MCF 10A (cell line): Measurements from ENCODE around the gene SF3B2. TPM values are rescaled to one million over a fixed set of nuclear protein-coding genes. Genes with fewer than 3 reads are reported as not detected.

Experiments used
- BruUV-seq: library from RNA; stranded (reverse); fragments of 400-500 nt; replicated peaks from 2 replicates; lab custom pipeline; 2021; lab: Mats Ljungman, UMichigan
- CTCF ChIA-PET: fragments of 300-600 bp; sonication (Branson Sonifier 250); formaldehyde crosslinking; extraction: SDS; loops from one replicate; lab custom pipeline; 2021; ENCODE audit warnings: antibody characterized with exemption, inconsistent platforms; lab: Yijun Ruan, JAX
- POLR2A ChIA-PET: fragments of 300-600, 350-650 bp; sonication (Branson Sonifier 250); formaldehyde crosslinking; extraction: SDS; loops from one replicate; lab custom pipeline; 2020; ENCODE audit warnings: antibody characterized with exemption, inconsistent platforms; lab: Yijun Ruan, JAX
- DNase-seq: peaks from one replicate; pipeline ENCODE4 v3.0.0-alpha.2; 2018; ENCODE audit not compliant: unreplicated experiment
- H3K27ac Mint-ChIP-seq: one replicate; pipeline ENCODE4 v1.8.0; 2022; ENCODE audit warnings: mild to moderate bottlenecking, low read depth, mixed read lengths; ENCODE audit not compliant: unreplicated experiment
- H3K27me3 Mint-ChIP-seq: one replicate; pipeline ENCODE4 v1.8.0; 2022; ENCODE audit warnings: mixed read lengths; ENCODE audit not compliant: insufficient read depth, unreplicated experiment
- H3K36me3 Mint-ChIP-seq: one replicate; pipeline ENCODE4 v1.8.0; 2022; ENCODE audit warnings: mild to moderate bottlenecking, moderate library complexity, mixed read lengths; ENCODE audit not compliant: insufficient read depth, unreplicated experiment
- H3K4me1 Mint-ChIP-seq: one replicate; pipeline ENCODE4 v1.8.0; 2022; ENCODE audit warnings: mixed read lengths; ENCODE audit not compliant: insufficient read depth, unreplicated experiment
- H3K4me3 Mint-ChIP-seq: one replicate; pipeline ENCODE4 v1.8.0; 2022; ENCODE audit warnings: mild to moderate bottlenecking, moderate library complexity, mixed read lengths; ENCODE audit not compliant: unreplicated experiment
- H3K9me3 Mint-ChIP-seq: one replicate; pipeline ENCODE4 v1.8.0; 2022; ENCODE audit warnings: mixed read lengths; ENCODE audit not compliant: unreplicated experiment
- intact Hi-C: fragments of 100-400 bp; cut with micrococcal nuclease; formaldehyde crosslinking; loops from 2 replicates; pipeline ENCODE4 v1.14.1; 2022
- total RNA-seq: library from RNA; stranded (reverse); gene quantifications from 2 replicates; pipeline ENCODE4 v1.2.3, GENCODE V29; 2022
- TF ChIP-seq, protein P1 (sequence below): fragments of 200-600 bp; IDR thresholded peaks from one replicate; pipeline ENCODE4 v1.8.0; 2022; ENCODE audit warnings: antibody characterized with exemption, mild to moderate bottlenecking; ENCODE audit not compliant: unreplicated experiment

SF3B2 gene
- total RNA-seq, 1 experiment from 2014 or later, result 241 TPM

DNA sequence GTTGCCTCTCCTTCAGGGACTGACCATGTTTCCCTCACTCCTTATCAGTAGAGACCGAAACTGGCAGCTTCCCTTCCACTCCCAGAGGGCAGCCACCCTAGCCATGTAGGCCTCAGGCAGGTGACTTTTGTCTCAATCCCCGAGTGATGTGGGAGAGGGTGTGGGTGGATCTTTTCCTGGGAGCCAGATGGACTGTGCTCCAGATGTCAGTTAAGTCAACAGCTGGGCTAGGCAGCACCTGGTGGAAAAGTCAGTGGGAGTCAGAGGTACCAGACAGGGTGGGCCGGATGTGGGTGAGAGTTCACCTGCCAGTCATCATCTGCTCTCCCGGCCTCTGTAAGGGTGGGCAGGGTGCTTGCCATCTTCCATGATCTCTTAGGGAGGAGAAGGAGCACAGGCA is 48.0 kb upstream of the SF3B2 start:
- peaks cover 8% of the 10 kb centered on the region for H3K4me1 Mint-ChIP-seq
- CTCF ChIA-PET, result interaction anchor here (0.6 to 0.8 kb wide), 4 partner anchors 11 to 230 kb away, joined by 3 to 5 read pairs (median 4); no protein-coding TSS in a partner anchor
- H3K27ac Mint-ChIP-seq, result no peak overlapping the region
- intact Hi-C loops, result loop anchor here (10.0 kb wide), 1 partner anchor 51 kb away; the partner anchor contains the start of gene SF3B2
- peaks cover 50% of the 10 kb centered on the region for H3K36me3 Mint-ChIP-seq
- TF ChIP-seq, protein P1, sequence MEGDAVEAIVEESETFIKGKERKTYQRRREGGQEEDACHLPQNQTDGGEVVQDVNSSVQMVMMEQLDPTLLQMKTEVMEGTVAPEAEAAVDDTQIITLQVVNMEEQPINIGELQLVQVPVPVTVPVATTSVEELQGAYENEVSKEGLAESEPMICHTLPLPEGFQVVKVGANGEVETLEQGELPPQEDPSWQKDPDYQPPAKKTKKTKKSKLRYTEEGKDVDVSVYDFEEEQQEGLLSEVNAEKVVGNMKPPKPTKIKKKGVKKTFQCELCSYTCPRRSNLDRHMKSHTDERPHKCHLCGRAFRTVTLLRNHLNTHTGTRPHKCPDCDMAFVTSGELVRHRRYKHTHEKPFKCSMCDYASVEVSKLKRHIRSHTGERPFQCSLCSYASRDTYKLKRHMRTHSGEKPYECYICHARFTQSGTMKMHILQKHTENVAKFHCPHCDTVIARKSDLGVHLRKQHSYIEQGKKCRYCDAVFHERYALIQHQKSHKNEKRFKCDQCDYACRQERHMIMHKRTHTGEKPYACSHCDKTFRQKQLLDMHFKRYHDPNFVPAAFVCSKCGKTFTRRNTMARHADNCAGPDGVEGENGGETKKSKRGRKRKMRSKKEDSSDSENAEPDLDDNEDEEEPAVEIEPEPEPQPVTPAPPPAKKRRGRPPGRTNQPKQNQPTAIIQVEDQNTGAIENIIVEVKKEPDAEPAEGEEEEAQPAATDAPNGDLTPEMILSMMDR, result no peak
- no TSS peak for BruUV-seq
- DNase-seq, result no peak
- H3K27me3 Mint-ChIP-seq, result no peaks in the 10 kb centered on the region
- POLR2A ChIA-PET, result interaction anchor here (1.0 to 2.9 kb wide), 2 partner anchors 8 to 48 kb away, joined by 3 to 42 read pairs; partner anchors contain the start of genes CST6 and SF3B2
- no peaks in the 10 kb centered on the region for H3K9me3 Mint-ChIP-seq
- H3K4me3 Mint-ChIP-seq, result peak overlapping the region; percentile 97

DNA sequence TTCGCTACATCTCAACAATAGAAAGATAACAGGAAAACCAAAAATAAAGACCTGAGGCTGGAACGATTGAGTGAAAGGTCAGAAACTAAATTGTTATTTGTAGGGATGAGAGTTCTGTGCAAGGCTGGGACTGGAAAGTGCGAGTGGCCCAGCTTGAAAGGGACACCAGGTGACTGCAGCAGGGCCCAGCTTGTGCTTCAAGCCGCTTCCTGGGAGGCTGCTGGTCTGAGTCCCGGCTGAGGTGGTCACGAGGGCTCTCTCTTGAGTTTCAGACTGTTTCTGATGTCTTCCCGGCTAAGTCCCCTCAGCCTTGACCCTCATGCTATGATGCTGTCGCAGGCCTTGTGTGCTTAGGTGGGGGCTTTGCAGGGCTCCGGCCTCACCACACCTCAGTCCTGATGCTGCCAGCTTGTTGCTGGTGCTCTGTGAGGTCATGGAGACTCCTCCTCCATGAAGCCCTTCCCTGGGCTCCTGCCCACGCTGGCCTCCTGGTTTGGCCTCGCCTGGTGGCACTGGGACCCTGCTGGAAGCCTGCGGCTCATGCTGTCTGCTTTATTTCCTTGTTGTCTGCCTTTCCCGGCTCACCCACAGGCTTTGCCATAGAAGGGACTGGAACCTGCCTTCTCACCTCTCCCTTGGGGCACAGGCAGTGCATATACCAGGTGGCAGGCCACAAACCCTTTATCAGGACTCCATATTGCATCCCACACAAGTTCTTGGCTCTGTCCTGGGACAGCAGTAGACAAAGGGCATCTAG is 45.9 kb upstream of the SF3B2 start:
- ChIA-PET POLR2A (interaction anchor here (0.7 kb wide), 1 partner anchor 474 kb away, joined by 3 read pairs; the partner anchor contains the start of gene DPP3), CTCF (interaction anchor here (1.0 kb wide), 1 partner anchor 16 kb away, joined by 8 read pairs; no protein-coding TSS in a partner anchor)
- TF ChIP-seq, protein P1, result no peak
- H3K4me1 Mint-ChIP-seq, result peaks cover 8% of the 10 kb centered on the region
- intact Hi-C loops, result loop anchor here (10.0 kb wide), 1 partner anchor 48 kb away; the partner anchor contains the start of gene SF3B2
- H3K36me3 Mint-ChIP-seq, result peaks cover 39% of the 10 kb centered on the region
- DNase-seq, result no peak
- H3K27me3 Mint-ChIP-seq, result no peaks in the 10 kb centered on the region
- no TSS peak for BruUV-seq
- no peak overlapping the region for H3K4me3 Mint-ChIP-seq
- H3K9me3 Mint-ChIP-seq, result no peaks in the 10 kb centered on the region
- H3K27ac Mint-ChIP-seq, result no peak overlapping the region

DNA sequence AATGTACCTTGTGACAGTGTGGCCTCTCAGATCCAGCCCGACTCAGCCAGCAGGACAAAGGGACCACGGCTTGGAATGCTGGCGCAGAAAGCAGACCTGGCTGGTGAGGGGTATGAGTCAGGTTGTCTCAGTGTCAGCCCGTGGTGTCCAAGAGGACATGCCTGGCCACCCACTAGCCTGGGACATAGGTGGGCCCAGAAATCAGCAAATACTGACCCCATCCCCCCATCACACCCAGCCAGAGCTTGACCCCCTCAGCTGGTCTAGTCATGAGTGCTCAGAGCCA is 45.3 kb upstream of the SF3B2 start:
- BruUV-seq, result no TSS peak
- Mint-ChIP-seq H3K27ac (no peak overlapping the region), H3K27me3 (no peaks in the 10 kb centered on the region), H3K4me1 (peaks cover 8% of the 10 kb centered on the region), H3K4me3 (no peak overlapping the region), H3K9me3 (no peaks in the 10 kb centered on the region), H3K36me3 (peaks cover 36% of the 10 kb centered on the region)
- intact Hi-C loops, result loop anchor here (10.0 kb wide), 1 partner anchor 48 kb away; the partner anchor contains the start of gene SF3B2
- CTCF ChIA-PET, result interaction anchor here (1.4 to 3.5 kb wide), 2 partner anchors 16 to 17 kb away, joined by 8 to 31 read pairs; no protein-coding TSS in a partner anchor
- TF ChIP-seq, protein P1, result no peak
- no peak for DNase-seq
- POLR2A ChIA-PET, result interaction anchor here (0.7 kb wide), 1 partner anchor 473 kb away, joined by 3 read pairs; the partner anchor contains the start of gene DPP3

DNA sequence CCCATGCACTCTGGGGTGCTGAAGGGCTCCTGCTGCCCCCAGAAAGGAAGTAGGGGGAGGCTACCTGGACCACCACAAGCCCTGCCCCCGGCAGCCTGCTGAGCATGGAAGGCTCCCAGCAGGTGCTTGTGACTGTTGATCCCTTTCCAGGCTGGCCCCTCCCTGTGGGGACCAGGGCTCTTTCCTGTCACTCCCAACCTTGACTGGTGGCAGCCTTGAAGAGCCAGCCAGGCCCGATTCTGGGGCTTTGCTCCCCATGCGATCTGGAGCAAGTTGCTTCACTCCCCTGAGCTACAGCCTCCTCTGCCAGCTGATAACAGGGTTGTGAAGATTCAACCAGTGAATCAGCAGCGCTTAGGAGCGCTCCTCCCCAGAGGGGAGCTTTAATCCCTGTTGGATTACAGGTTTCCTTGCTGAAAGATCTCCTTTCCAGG is 44.9 kb upstream of the SF3B2 start:
- Mint-ChIP-seq H3K27ac (no peak overlapping the region), H3K9me3 (no peaks in the 10 kb centered on the region), H3K36me3 (peaks cover 34% of the 10 kb centered on the region), H3K4me3 (no peak overlapping the region), H3K4me1 (peaks cover 8% of the 10 kb centered on the region), H3K27me3 (no peaks in the 10 kb centered on the region)
- intact Hi-C loops, result loop anchor here (10.0 kb wide), 1 partner anchor 48 kb away; the partner anchor contains the start of gene SF3B2
- TF ChIP-seq, protein P1, result no peak
- ChIA-PET CTCF (interaction anchor here (0.6 to 3.5 kb wide), 3 partner anchors 15 to 18 kb away, joined by 3 to 31 read pairs (median 8); no protein-coding TSS in a partner anchor), POLR2A (interaction anchor here (0.7 kb wide), 1 partner anchor 473 kb away, joined by 3 read pairs; the partner anchor contains the start of gene DPP3)
- no TSS peak for BruUV-seq
- DNase-seq, result no peak
